ENCODE measurements around the gene SAMD1. TPM values are rescaled to one million over a fixed set of nuclear protein-coding genes. Genes with fewer than 3 reads are reported as not detected.

The SAMD1 gene
- total and polyA plus RNA-seq, 2 of the 8 experiments (the other 6 are each of a cell fraction or from before 2014, with no cell fraction given) = 40.0 to 100 TPM

DNA sequence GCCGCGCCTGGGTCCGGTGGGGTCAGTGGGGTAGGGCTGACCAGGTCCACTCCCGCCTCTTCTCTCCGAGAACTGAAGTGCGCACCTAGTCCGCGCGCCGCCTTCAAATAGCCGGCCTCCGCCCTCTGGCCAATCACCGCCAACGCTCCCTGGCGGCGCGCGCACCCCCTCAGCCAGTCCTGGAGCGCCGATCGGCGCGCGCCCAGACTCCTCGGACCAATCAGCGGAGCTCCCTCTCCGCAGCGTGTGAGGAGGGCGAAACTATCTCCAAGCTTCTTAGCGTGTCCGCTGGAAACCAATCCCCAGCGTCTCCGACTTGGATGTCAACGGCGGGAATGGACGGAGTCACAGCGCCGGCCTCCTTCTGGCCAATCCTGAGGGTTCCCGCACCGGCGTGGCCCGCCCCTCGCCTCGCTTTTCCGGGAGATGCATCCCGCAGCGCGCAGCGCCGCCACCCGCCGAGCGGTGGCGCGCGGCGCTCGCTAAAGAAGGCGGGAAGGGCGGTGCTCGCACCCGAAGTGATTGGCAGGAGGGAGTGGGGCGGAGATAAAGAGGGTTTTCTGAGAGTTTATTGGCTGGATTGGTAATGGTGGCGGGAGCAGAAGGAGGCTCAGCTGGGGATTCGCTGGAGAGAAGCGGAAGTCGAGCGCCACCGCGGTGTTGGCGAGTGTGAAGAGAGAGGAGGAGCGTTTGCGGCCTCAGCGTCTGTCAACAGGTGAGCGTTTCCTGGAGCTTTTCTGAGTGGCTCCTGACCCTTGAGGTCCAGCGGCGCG, 46.1 kb upstream of the SAMD1 start, which contains the start of gene ASF1B (continued):
- TF ChIP-seq KDM1A (IDR thresholded peaks at IDR 0.05; ENCODE audit: borderline replicate concordance, low read length) (no peak), CHD2 (IDR thresholded peaks at IDR 0.05; ENCODE audit: low read length) (peak; percentile 75; the same call in 1 of the 2 replicates), ASH2L (IDR thresholded peaks at IDR 0.05; ENCODE audit: low read length) (peak; percentile 5), EGR1 (IDR thresholded peaks at IDR 0.05; ENCODE audit: borderline replicate concordance, low read depth, low read length) (no peak), TAF1 (IDR thresholded peaks at IDR 0.05; ENCODE audit: low read depth, low read length) (peak; percentile 89), SIN3A (conservative IDR thresholded peaks at IDR 0.05 in 1 of 2, IDR thresholded peaks at IDR 0.05 in 1 of 2; ENCODE audit: low read depth in 1 of 2, low read length in 2 of 2) (0 out of 4 replicates have a peak, but pooled peaks have one; percentile 11 to 56)
- TF ChIP-seq, protein P1, sequence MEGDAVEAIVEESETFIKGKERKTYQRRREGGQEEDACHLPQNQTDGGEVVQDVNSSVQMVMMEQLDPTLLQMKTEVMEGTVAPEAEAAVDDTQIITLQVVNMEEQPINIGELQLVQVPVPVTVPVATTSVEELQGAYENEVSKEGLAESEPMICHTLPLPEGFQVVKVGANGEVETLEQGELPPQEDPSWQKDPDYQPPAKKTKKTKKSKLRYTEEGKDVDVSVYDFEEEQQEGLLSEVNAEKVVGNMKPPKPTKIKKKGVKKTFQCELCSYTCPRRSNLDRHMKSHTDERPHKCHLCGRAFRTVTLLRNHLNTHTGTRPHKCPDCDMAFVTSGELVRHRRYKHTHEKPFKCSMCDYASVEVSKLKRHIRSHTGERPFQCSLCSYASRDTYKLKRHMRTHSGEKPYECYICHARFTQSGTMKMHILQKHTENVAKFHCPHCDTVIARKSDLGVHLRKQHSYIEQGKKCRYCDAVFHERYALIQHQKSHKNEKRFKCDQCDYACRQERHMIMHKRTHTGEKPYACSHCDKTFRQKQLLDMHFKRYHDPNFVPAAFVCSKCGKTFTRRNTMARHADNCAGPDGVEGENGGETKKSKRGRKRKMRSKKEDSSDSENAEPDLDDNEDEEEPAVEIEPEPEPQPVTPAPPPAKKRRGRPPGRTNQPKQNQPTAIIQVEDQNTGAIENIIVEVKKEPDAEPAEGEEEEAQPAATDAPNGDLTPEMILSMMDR (IDR thresholded peaks at IDR 0.05; ENCODE audit: control extremely low read depth in 1 of 3, insufficient read depth in 1 of 3, low read depth in 1 of 3, low read length in 3 of 3) = peak; percentile 37 to 63 (median 55)
- TF ChIP-seq, protein P2, sequence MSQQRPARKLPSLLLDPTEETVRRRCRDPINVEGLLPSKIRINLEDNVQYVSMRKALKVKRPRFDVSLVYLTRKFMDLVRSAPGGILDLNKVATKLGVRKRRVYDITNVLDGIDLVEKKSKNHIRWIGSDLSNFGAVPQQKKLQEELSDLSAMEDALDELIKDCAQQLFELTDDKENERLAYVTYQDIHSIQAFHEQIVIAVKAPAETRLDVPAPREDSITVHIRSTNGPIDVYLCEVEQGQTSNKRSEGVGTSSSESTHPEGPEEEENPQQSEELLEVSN (IDR thresholded peaks at IDR 0.05) = peak; percentile 98
